ENCODE measurements around the gene CTNND1.

The CTNND1 gene

GRCh38 chr11:57762235-57762861, 746 bp downstream of the CTNND1 start:
- DNase-seq: no peak

- peak in 1 of 2 donors; percentile 7 for DNase-seq
Measured at GRCh38 chr11:57763568-57763967, 2.0 kb downstream of the CTNND1 start.

- DNase-seq: no peak
Measured at GRCh38 chr11:57764021-57764420, 2.4 kb downstream of the CTNND1 start.

- no peak for DNase-seq
Measured at GRCh38 chr11:57764566-57764965, 3.0 kb downstream of the CTNND1 start.

GRCh38 chr11:57764972-57765371, 3.4 kb downstream of the CTNND1 start:
- DNase-seq: no peak

GRCh38 chr11:57770793-57771192, 9.2 kb downstream of the CTNND1 start:
- no peak for DNase-seq

- no peak for DNase-seq
Measured at GRCh38 chr11:57771365-57771764, 9.8 kb downstream of the CTNND1 start.

GRCh38 chr11:57772562-57772961, 11.0 kb downstream of the CTNND1 start:
- no peak for DNase-seq

- no peak for DNase-seq
Measured at GRCh38 chr11:57773026-57773598, 11.5 kb downstream of the CTNND1 start.

GRCh38 chr11:57775491-57775890, 13.9 kb downstream of the CTNND1 start:
- no peak for DNase-seq

GRCh38 chr11:57776031-57776521, 14.5 kb downstream of the CTNND1 start:
- DNase-seq: no peak

GRCh38 chr11:57776577-57777210, 15.1 kb downstream of the CTNND1 start:
- DNase-seq: no peak

GRCh38 chr11:57777969-57778317, 16.3 kb downstream of the CTNND1 start:
- no peak for DNase-seq

GRCh38 chr11:57778318-57779037, 16.9 kb downstream of the CTNND1 start:
- DNase-seq: no peak

- no peak for DNase-seq
Measured at GRCh38 chr11:57779276-57779675, 17.7 kb downstream of the CTNND1 start.

GRCh38 chr11:57781529-57781943, 19.9 kb downstream of the CTNND1 start:
- DNase-seq: no peak

- no peak for DNase-seq
Measured at GRCh38 chr11:57785072-57785471, 23.5 kb downstream of the CTNND1 start.

GRCh38 chr11:57786436-57786835, 24.8 kb downstream of the CTNND1 start:
- DNase-seq: no peak

GRCh38 chr11:57787006-57787604, 25.5 kb downstream of the CTNND1 start:
- DNase-seq: no peak

GRCh38 chr11:57787920-57788702, 26.5 kb downstream of the CTNND1 start:
- DNase-seq: no peak

GRCh38 chr11:57788703-57789088, 27.1 kb downstream of the CTNND1 start:
- no peak for DNase-seq

GRCh38 chr11:57791321-57792059, 29.9 kb downstream of the CTNND1 start:
- peak in 1 of 2 donors; percentile 43 for DNase-seq
